ENCODE data around the gene CLEC16A. TPM values are rescaled to one million over a fixed set of nuclear protein-coding genes. Genes with fewer than 3 reads are reported as not detected.
A peak's percentile ranks its signal among the peaks of the same experiment; 100 is the strongest.

The CLEC16A gene
- total and polyA plus RNA-seq, 9 of the 15 experiments (the other 6 are each of a cell fraction or from before 2014, with no cell fraction given), result 1.00 to 22.3 (median 10.0) TPM

DNA sequence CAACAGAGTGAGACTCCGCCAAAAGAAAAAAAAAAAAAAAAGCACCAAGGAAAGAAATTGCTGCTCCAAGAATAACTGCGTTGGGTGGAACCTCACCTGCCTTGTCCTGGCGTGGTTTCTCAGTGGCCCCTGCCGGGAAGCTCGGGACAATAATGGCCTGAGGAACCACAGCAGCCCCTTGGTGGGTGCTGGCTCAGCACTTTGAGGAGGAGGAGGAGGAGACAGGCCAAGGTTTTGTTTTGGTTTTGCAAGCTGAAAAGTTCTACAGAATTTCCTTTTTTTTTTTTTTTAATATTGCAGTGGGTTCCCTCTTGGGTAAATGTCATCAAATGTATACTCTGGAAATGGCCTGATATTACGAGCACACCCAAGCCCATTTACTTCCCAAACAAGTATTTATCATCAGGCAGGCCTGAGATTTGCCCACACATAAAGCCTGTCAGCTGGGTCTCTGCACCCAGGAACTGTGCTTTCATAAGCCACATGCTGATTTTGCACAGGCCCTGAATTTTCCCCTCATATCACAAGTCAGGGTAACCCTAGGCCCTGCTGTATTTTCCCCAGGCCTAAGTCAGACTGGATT lies 233.3 kb downstream of the CLEC16A start:
- Histone ChIP-seq H3K4me2 (ENCODE audit: insufficient read depth, low read length) (no peak overlapping the region), H3K9ac (ENCODE audit: insufficient read depth in 1 of 2, low read depth in 2 of 2, low read length in 2 of 2) (no peak overlapping the region), H3K9me1 (ENCODE audit: control insufficient read depth, insufficient read depth, low read length) (no peaks in the 10 kb centered on the region), H3K4me3 (no peak overlapping the region), H4K20me1 (replicated peaks; ENCODE audit: control insufficient read depth, insufficient read depth, low read length) (no peaks in the 10 kb centered on the region), H2AFZ (ENCODE audit: low read depth, low read length) (no peak overlapping the region), H3K27ac (ENCODE audit: extremely low read depth, low read depth, low read length) (no peak overlapping the region), H3K36me3 (ENCODE audit: control insufficient read depth, insufficient read depth, low read length) (peaks cover 3% of the 10 kb centered on the region; the same call in 1 of the 3 replicates), H3K27me3 (ENCODE audit: control insufficient read depth in 2 of 2, insufficient read depth in 2 of 2, low read length in 2 of 2) (no peaks in the 10 kb centered on the region), H3K79me2 (ENCODE audit: control insufficient read depth, insufficient read depth, low read length) (no peaks in the 10 kb centered on the region), H3K4me1 (replicated peaks in 1 of 2; ENCODE audit: control insufficient read depth in 2 of 2, insufficient read depth in 2 of 2, low read length in 2 of 2) (peaks cover 0 to 34% of the 10 kb centered on the region in 2 experiments; a peak in 2 of 5 replicates), H3K9me3 (replicated peaks; ENCODE audit: control insufficient read depth, insufficient read depth, low read depth, low read length) (no peaks in the 10 kb centered on the region)
- in situ Hi-C loops (cut with MboI) (no loop called here), intact Hi-C loops (cut with micrococcal nuclease) (no loop called here)
- ChIA-PET CTCF (ENCODE audit: low intra/inter-chr PET ratio) (no interaction called here), POLR2A (no interaction called here)
- DNase-seq (ENCODE audit: extremely low read depth in 1 of 4, low spot score in 3 of 4) (no peak), ATAC-seq (no peak), FAIRE-seq (no peak)
- no TSS peak for BruUV-seq (replicated peaks)
- WGBS (ENCODE audit: insufficient coverage, low coverage, missing lambda C conversion rate), result 79% methylated on average over 6 of the region's 6 CpGs
- no peak for TF ChIP-seq BRD9 (IDR thresholded peaks at IDR 0.05; ENCODE audit: low read depth, partially characterized antibody)
- no peak for TF ChIP-seq TAF1 (IDR thresholded peaks at IDR 0.05; ENCODE audit: control insufficient read depth, extremely low read depth, insufficient read depth, low read length, severe bottlenecking)
- TF ChIP-seq ZNF384 (IDR thresholded peaks at IDR 0.05; ENCODE audit: low read depth, low read length), result no peak
- TF ChIP-seq MED1 (CRISPR knock-in tag; IDR thresholded peaks at IDR 0.05; ENCODE audit: borderline replicate concordance), result no peak
- TF ChIP-seq RFX7 (CRISPR knock-in tag; IDR thresholded peaks at IDR 0.05), result no peak
- TF ChIP-seq ZFP30 (CRISPR knock-in tag; IDR thresholded peaks at IDR 0.05; ENCODE audit: borderline replicate concordance), result no peak
- TF ChIP-seq SRSF9 (IDR thresholded peaks at IDR 0.05; ENCODE audit: borderline replicate concordance, low read depth, low read length), result no peak
- no peak for TF ChIP-seq EZH2 (IDR thresholded peaks at IDR 0.05; ENCODE audit: borderline replicate concordance, low read depth, low read length)
- TF ChIP-seq, protein P1, sequence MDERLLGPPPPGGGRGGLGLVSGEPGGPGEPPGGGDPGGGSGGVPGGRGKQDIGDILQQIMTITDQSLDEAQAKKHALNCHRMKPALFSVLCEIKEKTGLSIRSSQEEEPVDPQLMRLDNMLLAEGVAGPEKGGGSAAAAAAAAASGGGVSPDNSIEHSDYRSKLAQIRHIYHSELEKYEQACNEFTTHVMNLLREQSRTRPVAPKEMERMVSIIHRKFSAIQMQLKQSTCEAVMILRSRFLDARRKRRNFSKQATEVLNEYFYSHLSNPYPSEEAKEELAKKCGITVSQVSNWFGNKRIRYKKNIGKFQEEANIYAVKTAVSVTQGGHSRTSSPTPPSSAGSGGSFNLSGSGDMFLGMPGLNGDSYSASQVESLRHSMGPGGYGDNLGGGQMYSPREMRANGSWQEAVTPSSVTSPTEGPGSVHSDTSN (CRISPR knock-in tag; IDR thresholded peaks at IDR 0.05; ENCODE audit: low read depth), result no peak
- TF ChIP-seq, protein P1 (tag; conservative IDR thresholded peaks at IDR 0.05; ENCODE audit: low read depth), result no peak
- TF ChIP-seq ZNF316 (IDR thresholded peaks at IDR 0.05), result peak; percentile 59
- no peak for TF ChIP-seq ADNP (tag; IDR thresholded peaks at IDR 0.05)
- TF ChIP-seq, protein P2, sequence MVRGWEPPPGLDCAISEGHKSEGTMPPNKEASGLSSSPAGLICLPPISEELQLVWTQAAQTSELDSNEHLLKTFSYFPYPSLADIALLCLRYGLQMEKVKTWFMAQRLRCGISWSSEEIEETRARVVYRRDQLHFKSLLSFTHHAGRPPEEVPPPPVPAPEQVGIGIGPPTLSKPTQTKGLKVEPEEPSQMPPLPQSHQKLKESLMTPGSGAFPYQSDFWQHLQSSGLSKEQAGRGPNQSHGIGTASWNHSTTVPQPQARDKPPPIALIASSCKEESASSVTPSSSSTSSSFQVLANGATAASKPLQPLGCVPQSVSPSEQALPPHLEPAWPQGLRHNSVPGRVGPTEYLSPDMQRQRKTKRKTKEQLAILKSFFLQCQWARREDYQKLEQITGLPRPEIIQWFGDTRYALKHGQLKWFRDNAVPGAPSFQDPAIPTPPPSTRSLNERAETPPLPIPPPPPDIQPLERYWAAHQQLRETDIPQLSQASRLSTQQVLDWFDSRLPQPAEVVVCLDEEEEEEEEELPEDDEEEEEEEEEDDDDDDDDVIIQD (CRISPR knock-in tag; IDR thresholded peaks at IDR 0.05), result no peak
- 0 out of 2 replicates have a peak, but pooled peaks have one; percentile 24 for TF ChIP-seq MAFG (tag; conservative IDR thresholded peaks at IDR 0.05)
- 0 out of 2 replicates have a peak, but pooled peaks have one; percentile 6 for TF ChIP-seq MAFF (IDR thresholded peaks at IDR 0.05; ENCODE audit: low read length)
- TF ChIP-seq RFX5 (IDR thresholded peaks at IDR 0.05; ENCODE audit: low read depth, low read length), result no peak
- TF ChIP-seq, protein P3, sequence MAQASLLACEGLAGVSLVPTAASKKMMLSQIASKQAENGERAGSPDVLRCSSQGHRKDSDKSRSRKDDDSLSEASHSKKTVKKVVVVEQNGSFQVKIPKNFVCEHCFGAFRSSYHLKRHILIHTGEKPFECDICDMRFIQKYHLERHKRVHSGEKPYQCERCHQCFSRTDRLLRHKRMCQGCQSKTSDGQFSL (CRISPR knock-in tag; IDR thresholded peaks at IDR 0.05), result no peak
- TF ChIP-seq, protein P3 (tag; IDR thresholded peaks at IDR 0.05), result no peak
- TF ChIP-seq NONO (IDR thresholded peaks at IDR 0.05; ENCODE audit: low read depth in 2 of 2, low read length in 1 of 2), result no peak

Measured in K562 (cell line).